ENCODE results near the gene SRSF2. TPM values are rescaled to one million over a fixed set of nuclear protein-coding genes. Genes with fewer than 3 reads are reported as not detected.
"Not testable (repeated sequence)": the region's sequence is repeated elsewhere in the genome, so short reads cannot be mapped to it uniquely, and the experiment has no call there.

Gene SRSF2
- total and polyA plus RNA-seq, 9 of the 15 experiments (the other 6 are each of a cell fraction or from before 2014, with no cell fraction given) = 161 to 583 (median 393) TPM

- H3K9me3 ChIP-seq (replicated peaks; ENCODE audit: control insufficient read depth, insufficient read depth, low read depth, low read length); H3K9ac ChIP-seq (ENCODE audit: insufficient read depth in 1 of 2, low read depth in 2 of 2, low read length in 2 of 2); in situ Hi-C loops (cut with MboI); H3K27me3 ChIP-seq (ENCODE audit: control insufficient read depth in 2 of 2, insufficient read depth in 2 of 2, low read length in 2 of 2); BruUV-seq (replicated peaks); ATAC-seq; H2AFZ ChIP-seq (ENCODE audit: low read depth, low read length); CTCF ChIA-PET (ENCODE audit: low intra/inter-chr PET ratio); FAIRE-seq; intact Hi-C loops (cut with micrococcal nuclease); H3K4me3 ChIP-seq; H3K4me2 ChIP-seq (ENCODE audit: insufficient read depth, low read length); H3K9me1 ChIP-seq (ENCODE audit: control insufficient read depth, insufficient read depth, low read length): not testable (repeated sequence)
- 65% methylated on average over 12 of the region's 13 CpGs for WGBS (ENCODE audit: insufficient coverage, low coverage, missing lambda C conversion rate)
- POLR2A ChIA-PET = interaction anchor here (0.6 to 8.5 kb wide), 15 partner anchors 7 to 324 kb away, joined by 3 to 75 read pairs (median 5); no protein-coding TSS in a partner anchor
- TF ChIP-seq ZNF551 (CRISPR knock-in tag; IDR thresholded peaks at IDR 0.05) (0 out of 2 replicates have a peak, but pooled peaks have one; percentile 26), POLR2A (conservative IDR thresholded peaks at IDR 0.05) (peak; percentile 72), EWSR1 (IDR thresholded peaks at IDR 0.05; ENCODE audit: borderline replicate concordance, low read depth, partially characterized antibody) (peak; percentile 91), POLR2B (IDR thresholded peaks at IDR 0.05; ENCODE audit: low read depth, partially characterized antibody) (peak; percentile 46), NFATC3 (IDR thresholded peaks at IDR 0.05) (0 out of 2 replicates have a peak, but pooled peaks have one; percentile 10), POLR2G (IDR thresholded peaks at IDR 0.05; ENCODE audit: low read depth, low read length) (peak; percentile 48; the same call in 1 of the 2 replicates), KDM5B (IDR thresholded peaks at IDR 0.05; ENCODE audit: insufficient replicate concordance, low read depth, low read length) (peak; percentile 39), HMBOX1 (IDR thresholded peaks at IDR 0.05) (peak; percentile 25; the same call in 1 of the 2 replicates), POLR2AphosphoS2 (IDR thresholded peaks at IDR 0.05; ENCODE audit: low read length) (peak; percentile 88; the same call in 1 of the 2 replicates), CEBPB (tag; IDR thresholded peaks at IDR 0.05) (peak; percentile 35; the same call in 1 of the 2 replicates), SUPT5H (IDR thresholded peaks at IDR 0.05) (peak; percentile 60)
- TF ChIP-seq, protein P1, sequence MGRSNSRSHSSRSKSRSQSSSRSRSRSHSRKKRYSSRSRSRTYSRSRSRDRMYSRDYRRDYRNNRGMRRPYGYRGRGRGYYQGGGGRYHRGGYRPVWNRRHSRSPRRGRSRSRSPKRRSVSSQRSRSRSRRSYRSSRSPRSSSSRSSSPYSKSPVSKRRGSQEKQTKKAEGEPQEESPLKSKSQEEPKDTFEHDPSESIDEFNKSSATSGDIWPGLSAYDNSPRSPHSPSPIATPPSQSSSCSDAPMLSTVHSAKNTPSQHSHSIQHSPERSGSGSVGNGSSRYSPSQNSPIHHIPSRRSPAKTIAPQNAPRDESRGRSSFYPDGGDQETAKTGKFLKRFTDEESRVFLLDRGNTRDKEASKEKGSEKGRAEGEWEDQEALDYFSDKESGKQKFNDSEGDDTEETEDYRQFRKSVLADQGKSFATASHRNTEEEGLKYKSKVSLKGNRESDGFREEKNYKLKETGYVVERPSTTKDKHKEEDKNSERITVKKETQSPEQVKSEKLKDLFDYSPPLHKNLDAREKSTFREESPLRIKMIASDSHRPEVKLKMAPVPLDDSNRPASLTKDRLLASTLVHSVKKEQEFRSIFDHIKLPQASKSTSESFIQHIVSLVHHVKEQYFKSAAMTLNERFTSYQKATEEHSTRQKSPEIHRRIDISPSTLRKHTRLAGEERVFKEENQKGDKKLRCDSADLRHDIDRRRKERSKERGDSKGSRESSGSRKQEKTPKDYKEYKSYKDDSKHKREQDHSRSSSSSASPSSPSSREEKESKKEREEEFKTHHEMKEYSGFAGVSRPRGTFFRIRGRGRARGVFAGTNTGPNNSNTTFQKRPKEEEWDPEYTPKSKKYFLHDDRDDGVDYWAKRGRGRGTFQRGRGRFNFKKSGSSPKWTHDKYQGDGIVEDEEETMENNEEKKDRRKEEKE (IDR thresholded peaks at IDR 0.05; ENCODE audit: borderline replicate concordance in 1 of 2, control insufficient read depth in 1 of 2, low read depth in 2 of 2, low read length in 1 of 2) = 0 out of 4 replicates have a peak, but pooled peaks have one; percentile 7 to 8
- TF ChIP-seq, protein P2, sequence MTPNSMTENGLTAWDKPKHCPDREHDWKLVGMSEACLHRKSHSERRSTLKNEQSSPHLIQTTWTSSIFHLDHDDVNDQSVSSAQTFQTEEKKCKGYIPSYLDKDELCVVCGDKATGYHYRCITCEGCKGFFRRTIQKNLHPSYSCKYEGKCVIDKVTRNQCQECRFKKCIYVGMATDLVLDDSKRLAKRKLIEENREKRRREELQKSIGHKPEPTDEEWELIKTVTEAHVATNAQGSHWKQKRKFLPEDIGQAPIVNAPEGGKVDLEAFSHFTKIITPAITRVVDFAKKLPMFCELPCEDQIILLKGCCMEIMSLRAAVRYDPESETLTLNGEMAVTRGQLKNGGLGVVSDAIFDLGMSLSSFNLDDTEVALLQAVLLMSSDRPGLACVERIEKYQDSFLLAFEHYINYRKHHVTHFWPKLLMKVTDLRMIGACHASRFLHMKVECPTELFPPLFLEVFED (CRISPR knock-in tag; conservative IDR thresholded peaks at IDR 0.05) = 0 out of 2 replicates have a peak, but pooled peaks have one; percentile 9
- Histone ChIP-seq H3K79me2 (ENCODE audit: control insufficient read depth, insufficient read depth, low read length) (peaks cover 85% of the 10 kb centered on the region), H3K36me3 (ENCODE audit: control insufficient read depth, insufficient read depth, low read length) (peaks cover 66% of the 10 kb centered on the region), H4K20me1 (replicated peaks; ENCODE audit: control insufficient read depth, insufficient read depth, low read length) (peaks cover 35% of the 10 kb centered on the region), H3K27ac (ENCODE audit: extremely low read depth, low read depth, low read length) (peak overlapping the region; percentile 33; the same call in 1 of the 3 replicates), H3K4me1 (replicated peaks in 1 of 2; ENCODE audit: control insufficient read depth in 2 of 2, insufficient read depth in 2 of 2, low read length in 2 of 2) (peaks cover 15 to 23% of the 10 kb centered on the region in 2 experiments)
- peak in 1 of 4 experiments; percentile 29 for DNase-seq (ENCODE audit: extremely low read depth in 1 of 4, low spot score in 3 of 4)
These were observed 5.1 kb downstream of the SRSF2 start for GRCh38 chr17:76731800-76732733.

Data from K562 (cell line).